Progenitor cell of endocrine pancreas (in vitro differentiated cells): ENCODE results near the gene RASA3. TPM values are rescaled to one million over a fixed set of nuclear protein-coding genes. Genes with fewer than 3 reads are reported as not detected.
"Not testable (repeated sequence)": the region's sequence is repeated elsewhere in the genome, so short reads cannot be mapped to it uniquely, and the experiment has no call there.

Experiments used
- DNase-seq: peaks from one replicate; pipeline ENCODE4 v3.0.0; 2021; ENCODE audit warnings: low spot score; ENCODE audit not compliant: unreplicated experiment
- H3K27ac Mint-ChIP-seq: 2 replicates; pipeline ENCODE4 v1.8.0; 2021; ENCODE audit warnings: mild to moderate bottlenecking, moderate library complexity, mixed read lengths
- H3K27me3 Mint-ChIP-seq: 2 replicates; pipeline ENCODE4 v1.8.0; 2021; ENCODE audit warnings: mixed read lengths
- H3K36me3 Mint-ChIP-seq: 2 replicates; pipeline ENCODE4 v1.8.0; 2022; ENCODE audit warnings: mixed read lengths; ENCODE audit not compliant: insufficient read depth
- H3K4me1 Mint-ChIP-seq: 2 replicates; pipeline ENCODE4 v1.8.0; 2021; ENCODE audit warnings: low read depth, mixed read lengths
- H3K4me3 Mint-ChIP-seq: 2 replicates; pipeline ENCODE4 v1.8.0; 2021; ENCODE audit warnings: low read depth, mild to moderate bottlenecking, moderate library complexity, mixed read lengths
- H3K9me3 Mint-ChIP-seq: 2 replicates; pipeline ENCODE4 v1.8.0; 2021; ENCODE audit warnings: low read depth, mixed read lengths
- CTCF ChIP-seq: fragments of 200-600 bp; sonication (generic); IDR thresholded peaks from one replicate; pipeline ENCODE4 v1.5.0; 2021; ENCODE audit warnings: antibody characterized with exemption, mild to moderate bottlenecking; ENCODE audit not compliant: unreplicated experiment
- total RNA-seq: library from RNA; stranded (reverse); gene quantifications from 2 replicates; pipeline ENCODE4 v1.2.1, GENCODE V29; 2021

Gene RASA3
- total RNA-seq, 1 donor from 2014 or later: 6.3 TPM

GRCh38 chr13:114127473-114128347, 4.7 kb downstream of the RASA3 start:
- H3K9me3 Mint-ChIP-seq: no peaks in the 10 kb centered on the region
- H3K4me3 Mint-ChIP-seq: no peak overlapping the region
- TF ChIP-seq CTCF: no peak
- peaks cover 17% of the 10 kb centered on the region for H3K4me1 Mint-ChIP-seq
- H3K36me3 Mint-ChIP-seq: no peaks in the 10 kb centered on the region
- no peak for DNase-seq
- H3K27me3 Mint-ChIP-seq: peaks cover 42% of the 10 kb centered on the region
- H3K27ac Mint-ChIP-seq: no peak overlapping the region

- peaks cover 17% of the 10 kb centered on the region for H3K4me1 Mint-ChIP-seq
- no peaks in the 10 kb centered on the region for H3K36me3 Mint-ChIP-seq
- peaks cover 42% of the 10 kb centered on the region for H3K27me3 Mint-ChIP-seq
- no peak overlapping the region for H3K4me3 Mint-ChIP-seq
- no peak for DNase-seq
- no peak overlapping the region for H3K27ac Mint-ChIP-seq
- no peaks in the 10 kb centered on the region for H3K9me3 Mint-ChIP-seq
- no peak for TF ChIP-seq CTCF
These were observed 5.5 kb downstream of the RASA3 start for GRCh38 chr13:114126789-114127472.

- Mint-ChIP-seq H3K27me3 (peaks cover 34% of the 10 kb centered on the region), H3K4me1 (peaks cover 13% of the 10 kb centered on the region)
- not testable (repeated sequence) for H3K4me3 Mint-ChIP-seq, H3K36me3 Mint-ChIP-seq, H3K27ac Mint-ChIP-seq, H3K9me3 Mint-ChIP-seq, DNase-seq
These were observed 6.3 kb downstream of the RASA3 start for GRCh38 chr13:114126086-114126485.

DNA sequence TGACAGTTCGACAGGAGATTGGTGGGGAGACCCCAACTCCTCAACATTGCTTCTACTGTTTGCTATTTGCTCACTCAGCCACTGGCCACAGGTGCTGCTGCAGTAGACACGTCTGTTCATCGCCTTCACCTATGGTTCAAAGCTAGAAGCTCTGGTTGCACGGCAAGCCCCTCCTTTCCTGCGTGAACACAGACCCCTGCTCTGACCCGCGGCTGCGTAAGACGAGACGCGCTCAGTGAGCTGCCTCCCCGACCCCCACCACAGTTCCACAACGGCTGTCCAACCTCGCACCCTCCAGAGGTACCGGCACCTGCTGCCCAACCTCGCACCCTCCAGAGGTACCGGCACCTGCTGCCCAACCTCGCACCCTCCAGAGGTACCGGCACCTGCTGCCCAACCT, 6.8 kb downstream of the RASA3 start:
- DNase-seq: no peak
- no peaks in the 10 kb centered on the region for H3K36me3 Mint-ChIP-seq
- H3K4me1 Mint-ChIP-seq: peaks cover 13% of the 10 kb centered on the region
- H3K27me3 Mint-ChIP-seq: peaks cover 29% of the 10 kb centered on the region
- no peak overlapping the region for H3K27ac Mint-ChIP-seq
- TF ChIP-seq CTCF: no peak
- H3K4me3 Mint-ChIP-seq: no peak overlapping the region
- H3K9me3 Mint-ChIP-seq: no peaks in the 10 kb centered on the region

DNA sequence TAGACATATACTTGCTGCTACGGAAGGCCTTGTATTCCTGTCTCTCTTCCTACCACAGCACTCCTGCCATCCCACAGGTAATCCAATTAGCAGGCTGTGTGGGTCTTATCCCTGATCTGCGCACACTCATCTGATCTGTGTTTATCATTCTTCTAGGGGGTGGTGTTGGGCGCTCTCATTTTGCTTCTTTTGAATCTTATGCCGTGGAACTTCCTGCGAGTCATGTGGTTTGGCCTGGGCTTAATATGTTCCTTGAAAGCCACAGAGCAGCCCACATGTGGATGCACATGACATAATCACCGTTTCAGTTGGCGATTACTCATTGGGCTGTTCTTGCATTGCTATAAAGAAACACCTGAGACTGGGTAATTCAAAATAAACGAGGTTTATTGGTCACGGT, 7.5 kb downstream of the RASA3 start:
- Mint-ChIP-seq H3K27ac (peak overlapping the region; percentile 9), H3K4me3 (no peak overlapping the region), H3K27me3 (peaks cover 24% of the 10 kb centered on the region), H3K4me1 (peaks cover 14% of the 10 kb centered on the region), H3K36me3 (no peaks in the 10 kb centered on the region), H3K9me3 (no peaks in the 10 kb centered on the region)
- no peak for TF ChIP-seq CTCF
- no peak for DNase-seq
